Activated CD4-positive, alpha-beta T cell treated with anti-CD3 and anti-CD28 coated beads for 24 hours (primary cell): ENCODE measurements around the gene CNDP1.
A peak's percentile ranks its signal among the peaks of the same experiment; 100 is the strongest.
"Not testable (repeated sequence)": the region's sequence is repeated elsewhere in the genome, so short reads cannot be mapped to it uniquely, and the experiment has no call there.

ENCODE experiments used
- DNase-seq, 2 donors: peaks; one replicate each; pipeline ENCODE4 v3.0.0-alpha.2; 2020; ENCODE audit warnings: low read depth in 2 of 2

Gene CNDP1, protein sequence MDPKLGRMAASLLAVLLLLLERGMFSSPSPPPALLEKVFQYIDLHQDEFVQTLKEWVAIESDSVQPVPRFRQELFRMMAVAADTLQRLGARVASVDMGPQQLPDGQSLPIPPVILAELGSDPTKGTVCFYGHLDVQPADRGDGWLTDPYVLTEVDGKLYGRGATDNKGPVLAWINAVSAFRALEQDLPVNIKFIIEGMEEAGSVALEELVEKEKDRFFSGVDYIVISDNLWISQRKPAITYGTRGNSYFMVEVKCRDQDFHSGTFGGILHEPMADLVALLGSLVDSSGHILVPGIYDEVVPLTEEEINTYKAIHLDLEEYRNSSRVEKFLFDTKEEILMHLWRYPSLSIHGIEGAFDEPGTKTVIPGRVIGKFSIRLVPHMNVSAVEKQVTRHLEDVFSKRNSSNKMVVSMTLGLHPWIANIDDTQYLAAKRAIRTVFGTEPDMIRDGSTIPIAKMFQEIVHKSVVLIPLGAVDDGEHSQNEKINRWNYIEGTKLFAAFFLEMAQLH

DNA sequence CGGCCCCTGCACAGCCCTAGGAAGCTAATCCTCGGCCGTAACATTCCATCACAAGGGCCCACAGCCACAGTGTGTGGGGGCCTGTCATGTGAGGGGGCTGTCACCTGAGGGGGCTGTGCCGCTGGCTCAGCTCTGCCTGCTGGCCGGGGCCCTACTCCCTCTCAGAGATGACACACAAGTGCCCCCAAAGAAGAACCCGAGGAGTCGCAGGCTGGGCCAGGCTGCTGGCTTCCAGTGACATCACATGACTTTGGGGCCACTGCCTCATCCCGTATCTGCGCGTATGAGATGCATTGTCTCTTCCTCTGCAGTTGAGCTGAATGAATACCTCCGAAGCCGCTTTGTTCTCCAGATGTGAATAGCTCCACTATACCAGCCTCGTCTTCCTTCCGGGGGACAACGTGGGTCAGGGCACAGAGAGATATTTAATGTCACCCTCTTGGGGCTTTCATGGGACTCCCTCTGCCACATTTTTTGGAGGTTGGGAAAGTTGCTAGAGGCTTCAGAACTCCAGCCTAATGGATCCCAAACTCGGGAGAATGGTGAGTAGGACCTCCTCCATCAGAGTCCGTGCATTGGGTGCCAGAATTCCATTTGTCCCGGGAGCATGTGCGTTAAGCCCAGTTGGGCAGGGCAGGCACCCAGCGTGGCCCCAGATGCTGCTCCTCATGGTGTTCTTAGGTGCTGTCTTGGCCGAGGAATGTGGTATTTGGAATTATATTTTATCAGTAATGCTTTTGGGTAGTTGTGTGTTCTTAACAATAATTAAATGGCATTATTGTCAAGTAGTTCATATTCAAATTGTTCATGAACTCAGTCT lies at the start of gene CNDP1:
Gene CNDP1, plus strand, starts transcription at position 351 of the 820 bp plus-strand sequence. Its CDS starts 168 bp downstream, at position 519.
- no peak for DNase-seq

DNA sequence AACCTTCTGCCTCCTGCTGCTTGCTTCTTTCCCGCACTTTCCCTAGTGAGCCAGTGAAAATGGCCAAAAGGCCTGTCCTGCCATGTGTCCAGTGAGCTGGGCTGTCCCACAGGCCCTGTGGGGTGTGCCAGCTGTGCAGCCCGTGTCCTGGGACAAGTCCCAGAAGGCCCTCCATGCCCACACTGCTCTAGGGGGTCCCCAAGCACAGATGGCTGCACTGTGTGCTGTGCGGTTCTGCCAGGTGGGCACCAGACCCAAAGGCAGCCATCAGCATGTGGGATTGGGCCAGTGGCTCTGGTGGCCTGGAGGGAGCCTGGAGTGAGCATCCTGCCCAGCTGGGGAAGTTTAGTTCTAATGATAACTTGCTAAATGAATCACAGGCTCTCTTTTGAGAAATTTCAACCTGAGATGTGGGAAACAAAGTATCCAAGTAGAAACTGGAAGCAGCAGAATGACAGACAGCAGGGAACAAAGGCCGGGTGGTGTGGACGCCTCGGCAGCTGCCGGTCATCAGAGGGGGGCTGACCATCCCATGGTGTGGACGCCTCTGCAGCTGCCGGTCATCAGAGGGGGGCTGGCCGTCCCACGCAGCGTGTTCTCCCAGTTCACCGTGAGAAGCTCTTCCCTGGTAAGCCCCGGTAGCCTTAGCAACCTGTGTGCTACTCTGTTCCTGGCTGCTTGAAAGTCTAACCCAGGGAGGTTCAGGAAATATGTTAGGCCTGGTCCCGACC lies 48.0 kb upstream of the CNDP1 start:
- DNase-seq = no peak

DNA sequence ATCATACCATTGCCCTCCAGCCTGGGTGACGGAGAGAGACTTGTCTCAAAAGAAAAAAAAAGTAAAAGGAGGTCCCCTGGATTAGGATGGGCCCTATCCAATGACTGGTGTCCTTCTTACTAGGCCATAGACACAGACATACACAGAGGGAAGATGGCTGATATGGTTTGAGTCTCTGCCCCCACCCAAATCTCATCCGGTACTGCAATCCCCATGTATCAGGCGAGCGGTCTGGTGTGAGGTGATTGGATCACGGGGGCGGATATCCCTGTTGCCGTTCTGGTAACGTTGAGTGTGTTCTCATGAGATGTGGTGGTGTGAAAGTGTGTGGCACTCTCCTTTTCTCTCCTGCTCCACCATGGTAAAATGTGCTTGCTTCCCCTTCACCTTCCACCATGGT lies 45.9 kb upstream of the CNDP1 start:
- no peak for DNase-seq

DNA sequence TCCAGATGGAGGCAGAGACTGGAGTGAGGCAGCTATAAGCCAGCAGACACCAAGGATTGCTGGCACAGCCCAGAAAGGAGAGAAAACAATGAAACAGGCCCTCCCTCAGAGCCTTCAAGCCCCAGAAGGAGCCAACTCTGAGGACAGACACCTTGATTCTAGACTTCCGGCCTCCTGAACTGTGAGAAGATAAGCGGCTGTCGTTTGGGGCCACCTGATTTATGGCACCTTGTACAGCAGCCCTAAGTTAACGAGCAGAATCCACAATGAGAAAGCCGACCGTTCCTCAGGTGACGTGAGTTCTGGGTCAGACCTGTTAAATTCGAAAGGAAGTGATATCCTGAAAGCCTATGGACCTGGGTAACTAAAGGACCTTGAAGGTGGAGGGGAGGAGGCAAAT lies 45.4 kb upstream of the CNDP1 start:
- no peak for DNase-seq

DNA sequence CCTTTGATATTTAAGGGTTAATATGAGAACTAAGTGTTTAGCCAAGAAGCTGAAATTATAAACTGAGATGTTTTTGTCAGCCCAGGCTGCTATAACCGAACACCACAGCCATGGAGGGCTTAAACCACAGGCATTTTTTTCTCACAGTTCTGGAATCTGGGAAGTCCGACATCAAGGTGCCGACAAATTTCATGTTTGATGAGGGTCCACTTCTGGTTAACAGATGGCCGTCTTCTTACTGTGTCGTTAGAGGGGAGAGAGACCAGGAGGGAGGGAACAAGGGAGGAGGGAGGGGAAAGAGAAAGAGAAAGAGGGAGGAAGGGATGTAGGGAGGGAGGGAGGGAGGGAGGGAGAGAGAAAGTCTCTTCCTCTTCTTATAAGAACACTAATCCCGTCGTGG lies 44.6 kb upstream of the CNDP1 start:
- DNase-seq = no peak

DNA sequence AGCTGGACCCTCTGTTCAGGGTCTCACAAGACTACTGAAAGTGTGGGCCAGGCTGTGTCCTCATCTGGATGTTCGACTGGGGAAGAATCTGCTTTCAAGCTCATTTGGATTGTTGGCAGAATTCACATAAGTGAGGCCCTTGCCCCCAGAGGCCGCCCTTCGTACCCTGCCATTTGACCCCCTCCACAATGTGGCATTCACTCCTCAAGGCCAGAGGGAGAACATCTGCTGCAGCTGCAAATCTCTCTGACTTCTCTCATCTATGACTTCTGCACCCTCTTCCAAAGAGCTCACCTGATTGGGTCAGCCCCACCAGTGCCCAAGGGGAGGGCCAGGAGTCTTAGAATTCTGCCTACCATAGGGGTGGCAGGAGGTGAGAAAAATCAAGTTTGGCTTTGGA lies 42.0 kb upstream of the CNDP1 start:
- DNase-seq = no peak

DNA sequence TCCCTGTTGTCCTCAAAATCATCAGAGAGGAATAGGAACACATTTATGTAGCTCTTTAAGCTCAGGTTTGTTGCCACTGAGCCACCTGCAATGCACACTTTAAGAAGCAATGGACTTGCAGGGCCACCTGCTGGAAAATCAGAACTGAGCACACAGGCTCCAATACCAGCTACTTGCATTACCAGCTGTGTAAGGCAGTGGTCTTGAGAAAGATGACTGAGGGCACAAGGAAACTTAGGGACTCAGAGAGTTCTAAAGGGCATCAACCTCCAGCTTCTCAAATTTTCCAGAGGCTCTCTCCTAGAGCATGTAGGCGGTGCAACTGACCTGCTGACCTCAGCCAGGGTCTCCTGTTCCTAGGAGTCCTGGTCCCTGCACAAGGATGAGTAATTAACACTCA lies 40.6 kb upstream of the CNDP1 start:
- DNase-seq = peak in 1 of 2 donors; percentile 10

DNA sequence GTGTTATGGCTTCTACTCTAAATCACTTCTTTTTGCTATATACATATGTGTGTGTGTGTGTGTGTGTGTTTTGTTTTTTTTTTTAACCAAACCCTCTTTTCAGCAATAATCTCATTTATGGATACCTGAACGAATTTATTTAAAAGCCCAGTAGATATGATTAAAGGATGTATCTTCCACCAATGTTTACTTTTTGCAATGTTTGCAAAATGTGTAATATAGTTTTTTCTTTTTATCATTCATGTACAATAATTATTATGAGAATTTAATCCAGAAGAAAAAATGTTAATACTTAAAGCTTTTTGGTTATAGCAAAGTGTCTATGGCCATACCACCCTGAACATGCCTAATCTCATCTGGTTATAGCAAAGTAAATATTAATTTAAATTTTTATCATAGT lies 39.8 kb upstream of the CNDP1 start:
- no peak for DNase-seq

DNA sequence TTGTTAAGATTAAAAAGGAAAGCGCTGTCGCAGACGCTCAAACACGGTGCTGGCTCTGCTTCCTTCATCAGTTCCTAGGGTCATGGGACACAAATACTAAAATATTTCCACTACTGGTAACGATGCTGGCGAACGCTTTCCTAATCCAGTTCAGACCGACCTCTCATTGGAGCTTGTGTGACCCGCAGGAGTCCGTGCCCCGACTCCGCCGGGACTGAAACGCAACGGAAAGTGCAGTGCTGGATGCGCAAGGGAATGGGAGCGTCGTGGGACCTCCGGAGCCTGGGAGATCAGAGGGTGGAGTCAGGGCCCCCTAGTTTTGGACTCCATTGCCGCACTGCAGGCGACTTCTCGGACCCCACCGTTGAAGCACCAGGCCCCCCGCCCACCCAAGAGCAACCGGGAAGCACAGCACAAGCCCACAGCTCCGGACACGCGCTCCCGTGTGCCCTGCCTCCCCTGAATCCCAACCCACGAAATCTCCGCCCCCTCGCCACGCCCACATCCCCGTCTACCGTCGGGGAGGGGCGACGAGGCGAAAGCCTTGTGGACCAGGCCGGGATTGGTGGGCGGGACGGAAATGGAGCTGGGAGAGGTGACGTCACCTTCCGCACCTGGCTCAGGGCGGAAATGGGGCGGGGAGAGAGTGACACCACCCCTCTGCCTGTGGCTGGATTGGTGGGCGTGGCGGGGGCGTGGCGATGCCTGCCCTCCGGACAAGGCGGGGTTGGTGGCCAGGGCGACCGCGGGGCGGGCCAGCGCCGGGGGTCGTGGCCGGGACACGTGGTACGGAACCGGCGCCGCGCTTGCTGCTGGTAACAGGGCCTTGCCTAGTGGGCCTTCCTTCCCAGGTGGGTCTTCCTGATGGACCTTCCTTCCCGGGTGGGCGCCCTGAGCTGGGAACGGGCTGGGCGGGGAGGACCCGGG lies 38.5 kb upstream of the CNDP1 start, which contains the start of gene CNDP2:
Gene CNDP2, plus strand, starts transcription at position 783 of the 927 bp plus-strand sequence. CDS start 3,611 bp downstream, outside the sequence.
- DNase-seq = peak; percentile 100

DNA sequence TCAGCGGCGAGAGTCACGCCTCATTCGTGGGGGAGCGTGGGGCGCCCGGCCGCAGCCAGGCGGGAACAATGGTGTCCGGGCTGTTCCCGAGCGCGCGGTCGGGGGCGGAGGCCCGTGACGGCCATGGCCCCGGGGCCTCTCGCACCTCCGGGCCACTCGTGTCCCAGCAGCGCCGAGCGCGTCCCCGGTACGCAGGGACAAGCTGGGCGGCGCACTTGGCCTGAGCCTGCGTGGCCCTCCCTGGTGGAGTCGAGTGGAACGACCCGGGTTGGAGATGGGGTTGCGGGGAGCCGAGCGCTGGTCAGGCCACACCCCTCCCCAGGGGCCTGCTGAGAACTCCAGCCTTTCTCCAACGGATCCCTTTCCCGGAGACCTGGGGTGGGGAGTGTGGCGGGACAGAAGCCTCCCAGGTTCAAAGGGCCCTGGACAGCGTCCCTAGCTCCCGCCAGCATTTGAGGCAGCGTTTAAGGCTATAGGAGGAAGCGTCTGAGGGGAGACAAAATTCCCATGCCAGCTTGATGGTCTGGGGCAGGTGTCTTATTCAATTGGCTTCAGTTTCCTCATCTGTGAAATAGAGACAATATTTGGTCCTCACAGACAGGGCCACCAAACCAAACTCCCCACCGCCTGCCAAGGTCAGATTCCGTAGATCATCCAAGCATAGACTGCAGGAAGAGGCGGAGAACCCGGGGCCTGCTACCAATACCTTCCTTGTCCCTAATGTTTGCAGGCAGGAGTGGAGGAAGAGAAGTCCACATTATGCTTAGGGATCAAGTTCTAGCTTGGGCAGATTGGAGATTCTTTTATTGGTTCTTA lies 37.6 kb upstream of the CNDP1 start:
- peak in 1 of 2 donors; percentile 13 for DNase-seq

DNA sequence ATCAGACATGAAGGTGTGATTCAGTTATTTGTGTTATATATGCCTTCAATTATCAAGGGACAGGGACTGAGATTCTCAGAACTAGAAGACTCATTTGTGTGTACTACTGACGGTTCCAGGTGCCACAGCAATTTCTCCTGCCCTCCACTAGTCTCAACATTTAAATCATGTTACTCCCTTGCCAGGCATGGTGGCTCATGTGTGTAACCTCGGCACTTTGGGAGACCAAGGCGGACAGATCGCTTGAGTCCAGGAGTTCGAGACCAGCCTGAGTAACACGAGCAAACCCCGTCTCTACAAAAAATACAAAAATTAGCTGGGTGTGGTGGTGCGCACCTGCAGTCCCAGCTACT lies 37.0 kb upstream of the CNDP1 start:
- no peak for DNase-seq

DNA sequence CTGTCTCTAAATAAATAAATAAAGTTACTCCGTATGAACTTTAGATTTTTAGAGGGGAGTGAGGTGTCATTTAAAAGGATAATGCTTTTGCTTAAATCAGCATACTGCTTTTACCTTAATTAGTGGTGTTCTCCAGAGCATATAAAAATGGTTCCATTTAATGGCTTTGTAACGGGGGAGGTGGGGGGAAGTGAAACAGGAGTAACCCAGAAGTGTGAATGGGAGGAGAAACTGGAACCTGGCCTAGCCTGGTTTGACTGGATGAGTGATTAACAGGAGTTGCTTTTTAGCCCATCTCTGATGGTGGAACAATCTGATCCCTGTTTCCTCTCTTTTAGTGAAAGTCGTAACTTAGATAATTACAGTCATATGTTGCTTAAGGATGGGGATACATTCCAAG lies 36.5 kb upstream of the CNDP1 start:
- no peak for DNase-seq

DNA sequence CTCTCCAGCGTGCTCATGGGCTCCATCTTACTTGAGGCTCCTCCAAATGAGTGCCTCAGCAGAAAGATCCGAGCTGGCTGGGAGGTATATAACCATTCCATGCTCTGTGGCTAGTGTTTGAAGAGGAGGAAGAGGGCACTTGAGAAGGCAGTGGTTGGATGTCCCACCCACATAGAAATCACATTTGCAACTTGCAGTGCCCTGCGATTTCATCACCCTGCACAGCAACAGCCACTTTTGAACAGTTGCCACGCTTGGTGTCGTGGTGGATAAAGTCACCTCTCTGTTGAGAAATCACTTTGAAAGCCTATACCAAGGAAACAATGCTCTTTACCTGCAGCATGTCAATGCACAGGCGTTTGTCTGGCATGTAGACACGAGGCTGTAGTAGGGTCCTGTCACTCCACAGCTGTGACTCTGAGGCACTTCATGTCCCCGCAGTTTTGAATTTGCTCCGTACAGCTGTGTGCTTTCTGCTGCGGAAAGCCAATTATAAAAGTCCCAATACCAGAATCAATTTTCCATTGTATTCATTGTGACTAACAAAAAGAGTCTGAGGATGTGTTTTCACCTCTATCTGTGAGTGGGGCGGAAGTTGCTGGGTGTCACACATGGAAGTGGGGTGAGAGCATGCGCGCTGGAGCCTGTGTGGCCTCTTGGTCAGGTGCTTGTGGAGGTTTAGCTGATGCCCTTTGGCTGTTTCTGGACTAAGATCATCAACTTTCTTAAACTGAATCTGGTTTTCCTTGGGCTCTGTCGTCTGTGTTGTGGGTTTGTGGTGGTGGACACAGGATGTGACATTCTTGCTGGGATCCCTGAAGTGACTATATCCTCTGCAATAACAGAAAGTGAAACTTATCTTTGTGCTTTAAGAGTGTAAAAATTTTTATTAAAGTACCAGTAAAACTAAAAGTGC lies 35.3 kb upstream of the CNDP1 start:
- peak; percentile 58 to 64 for DNase-seq

DNA sequence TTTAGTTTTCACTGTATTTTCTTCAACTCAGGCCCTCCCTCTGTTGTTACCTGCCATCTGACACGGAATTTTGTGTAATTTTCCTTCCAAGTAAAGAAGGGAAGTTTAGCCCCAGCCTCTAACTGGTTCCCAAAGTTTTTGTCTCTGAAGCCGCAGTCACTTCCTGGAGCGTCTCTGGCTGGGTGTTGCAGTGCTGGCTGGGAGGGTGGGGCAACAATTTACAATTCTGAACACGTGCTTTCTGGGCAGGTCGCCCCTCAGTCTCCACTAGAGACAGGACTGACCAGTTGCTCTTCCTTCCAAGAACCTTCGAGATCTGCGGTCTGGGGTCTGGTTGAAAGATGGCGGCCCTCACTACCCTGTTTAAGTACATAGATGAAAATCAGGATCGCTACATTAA lies 34.7 kb upstream of the CNDP1 start:
- peak in 1 of 2 donors; percentile 18 for DNase-seq

DNA sequence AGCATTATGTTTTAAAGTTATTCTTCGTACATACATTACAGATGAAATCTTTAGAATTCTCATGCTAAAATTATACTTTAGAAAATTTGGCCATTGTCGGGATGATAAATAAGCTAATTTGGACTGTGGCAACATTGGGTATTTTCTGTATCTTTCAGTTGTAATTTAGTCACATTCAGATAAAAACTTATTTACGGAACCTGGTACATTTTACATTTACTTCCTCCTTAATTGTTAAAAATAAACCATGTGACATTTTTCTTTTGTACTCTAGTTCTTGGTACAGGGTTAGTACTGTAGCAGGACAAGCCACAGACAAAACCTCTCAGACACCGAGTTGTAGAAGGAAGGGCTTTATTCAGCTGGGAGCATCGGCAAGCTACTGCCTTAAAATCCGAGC lies 33.9 kb upstream of the CNDP1 start:
- DNase-seq = no peak

DNA sequence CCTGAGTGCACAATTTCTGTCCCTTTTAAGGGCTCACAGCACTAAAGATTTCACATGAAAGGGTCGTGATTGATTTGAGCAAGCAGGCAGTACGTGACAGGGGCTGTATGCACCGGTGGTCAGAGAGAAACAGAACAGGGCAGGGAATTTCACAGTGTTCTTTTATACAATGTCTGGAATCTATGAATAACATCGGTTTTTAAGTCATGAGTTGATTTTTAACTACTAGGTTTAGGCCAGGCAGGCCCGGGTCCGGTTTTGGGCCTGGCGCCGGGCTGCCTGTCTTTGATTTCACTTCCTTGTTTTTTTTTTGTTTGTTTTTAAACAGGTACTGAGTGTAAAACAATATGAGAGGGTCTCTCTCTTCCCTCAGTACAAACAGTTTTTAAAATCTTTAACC lies 33.5 kb upstream of the CNDP1 start:
- not testable (repeated sequence) for DNase-seq

DNA sequence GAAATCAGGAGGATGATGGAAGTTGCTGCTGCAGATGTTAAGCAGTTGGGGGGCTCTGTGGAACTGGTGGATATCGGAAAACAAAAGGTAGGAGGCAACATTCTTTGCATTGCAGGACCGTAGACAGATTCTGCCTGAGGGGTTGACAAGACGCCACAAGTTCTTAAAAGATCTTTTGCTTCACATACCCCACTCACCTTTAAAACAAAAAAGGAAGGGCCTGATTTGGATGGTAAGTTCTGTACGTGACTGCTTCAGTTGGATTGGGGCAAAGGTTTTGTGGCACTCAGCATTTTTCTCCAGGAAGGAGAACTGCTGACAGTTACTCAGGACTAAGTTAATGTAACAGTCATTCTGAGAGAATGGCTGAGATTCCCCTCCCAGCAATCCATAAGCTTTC lies 32.9 kb upstream of the CNDP1 start:
- DNase-seq = no peak

DNA sequence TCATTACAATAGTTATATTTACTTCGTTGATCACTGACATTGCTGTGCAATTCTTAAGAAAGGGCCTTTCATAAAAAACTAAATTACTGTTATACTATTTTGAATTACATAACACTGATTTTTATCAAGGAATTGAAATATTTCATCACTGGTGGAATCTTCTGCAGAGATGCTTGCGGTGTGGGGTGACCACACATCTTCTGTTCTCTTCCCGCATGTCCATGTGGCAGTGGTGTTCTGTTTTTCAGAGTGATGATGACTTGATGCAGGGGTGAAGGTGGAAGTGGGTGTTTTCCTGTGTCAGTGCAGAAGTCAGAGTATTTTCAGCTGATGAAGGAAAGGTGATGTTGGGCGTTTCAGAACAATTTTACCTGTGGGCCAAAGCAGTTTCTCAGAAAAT lies 31.2 kb upstream of the CNDP1 start:
- no peak for DNase-seq

DNA sequence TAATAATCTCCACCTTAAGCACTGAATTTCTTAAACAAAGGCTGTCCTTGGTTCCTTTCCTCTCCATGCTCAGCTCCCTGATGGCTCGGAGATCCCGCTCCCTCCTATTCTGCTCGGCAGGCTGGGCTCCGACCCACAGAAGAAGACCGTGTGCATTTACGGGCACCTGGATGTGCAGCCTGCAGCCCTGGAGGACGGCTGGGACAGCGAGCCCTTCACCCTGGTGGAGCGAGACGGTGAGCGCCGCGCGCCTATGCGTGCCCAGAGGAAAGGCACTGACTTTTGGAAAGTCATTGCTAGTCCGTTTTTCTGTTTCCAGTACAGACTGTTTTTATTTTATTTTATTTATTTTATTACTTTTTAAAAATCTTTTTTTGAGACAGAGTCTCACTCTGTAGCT lies 28.5 kb upstream of the CNDP1 start:
- DNase-seq = no peak
